ENCODE data around the gene UBL5. TPM values are rescaled to one million over a fixed set of nuclear protein-coding genes. Genes with fewer than 3 reads are reported as not detected.
A peak's percentile ranks its signal among the peaks of the same experiment; 100 is the strongest.

The UBL5 gene
- total RNA-seq, 1 donor from 2014 or later, result 172 TPM

DNA sequence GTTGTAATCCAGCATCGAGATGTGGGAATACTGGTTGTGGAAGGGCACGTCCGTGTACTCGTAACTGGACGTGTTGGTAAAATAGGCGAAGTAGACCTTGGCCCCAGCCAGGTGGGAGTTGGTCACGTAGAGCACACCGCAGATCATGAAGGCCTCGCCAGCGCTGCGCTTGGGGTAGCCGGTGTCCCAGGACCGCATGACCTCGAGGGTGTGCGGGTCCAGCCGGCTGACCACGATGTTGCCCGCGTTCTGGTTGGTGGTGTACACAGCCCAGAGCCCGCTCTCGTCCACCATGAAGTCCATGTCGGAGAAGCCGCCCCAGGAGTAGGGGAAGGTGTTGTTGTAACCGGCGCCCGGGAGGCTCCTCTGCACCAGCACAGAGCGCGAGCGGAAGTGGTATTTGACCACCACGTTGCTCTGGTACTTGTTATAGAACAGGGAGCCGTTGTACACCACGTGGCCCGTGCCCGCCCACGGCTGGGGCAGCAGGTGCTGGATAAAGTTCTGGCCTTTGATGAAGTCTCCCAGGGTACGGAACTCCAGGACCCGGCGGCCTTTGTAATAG lies 26.6 kb downstream of the UBL5 start:
- DNase-seq (ENCODE audit: low read depth in 2 of 2), result no peak

DNA sequence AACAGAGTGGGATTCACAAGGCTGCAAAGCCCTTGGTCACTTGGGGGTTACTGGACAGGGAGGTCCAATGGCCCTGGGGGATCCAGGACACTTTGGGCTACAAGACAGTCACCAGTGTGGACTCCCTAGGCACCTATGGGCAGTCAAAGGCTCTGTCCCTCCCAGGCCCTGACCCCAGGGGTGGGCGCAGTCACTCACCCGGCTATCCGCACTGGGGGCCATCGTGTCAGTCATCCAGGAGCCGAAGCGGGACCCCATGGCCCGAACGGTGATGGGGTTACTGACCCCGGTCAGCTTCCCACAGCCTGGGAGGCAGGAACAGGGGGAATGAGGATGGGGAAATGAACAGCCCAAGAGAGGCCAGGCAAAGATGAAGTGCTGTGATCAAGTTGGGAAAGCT lies 28.9 kb downstream of the UBL5 start:
- DNase-seq (ENCODE audit: low read depth in 2 of 2), result no peak

DNA sequence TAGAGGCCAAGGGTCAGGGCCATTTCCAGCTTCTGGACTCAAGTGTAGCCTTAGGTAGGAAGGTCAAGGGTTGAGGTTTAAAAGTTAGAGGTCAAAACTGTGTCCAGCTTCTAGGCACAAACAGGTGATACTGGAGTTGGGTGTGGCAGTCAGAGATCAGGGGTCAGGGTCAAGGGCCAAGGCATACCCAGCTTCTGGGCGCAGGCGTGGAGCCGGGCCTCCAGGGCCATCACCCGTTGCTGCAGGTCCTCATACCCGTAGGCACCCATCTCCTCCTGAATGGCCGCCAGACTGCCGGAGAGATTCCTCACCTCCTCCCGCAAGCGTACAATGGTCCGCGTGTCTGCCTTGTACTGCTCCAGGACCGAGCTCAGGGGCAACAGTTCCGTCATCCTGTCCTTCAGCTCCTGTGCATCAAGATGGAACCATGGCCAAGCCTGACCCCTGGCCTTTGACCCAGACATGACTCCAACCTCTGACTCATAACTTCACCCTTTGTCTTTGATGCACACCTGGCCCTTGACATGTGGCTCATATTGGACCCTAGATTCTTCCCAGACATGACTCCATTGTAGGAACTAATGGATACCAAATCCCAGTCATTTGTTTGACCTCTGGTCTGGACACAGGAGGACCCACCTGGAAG lies 29.5 kb downstream of the UBL5 start:
- no peak for DNase-seq (ENCODE audit: low read depth in 2 of 2)

DNA sequence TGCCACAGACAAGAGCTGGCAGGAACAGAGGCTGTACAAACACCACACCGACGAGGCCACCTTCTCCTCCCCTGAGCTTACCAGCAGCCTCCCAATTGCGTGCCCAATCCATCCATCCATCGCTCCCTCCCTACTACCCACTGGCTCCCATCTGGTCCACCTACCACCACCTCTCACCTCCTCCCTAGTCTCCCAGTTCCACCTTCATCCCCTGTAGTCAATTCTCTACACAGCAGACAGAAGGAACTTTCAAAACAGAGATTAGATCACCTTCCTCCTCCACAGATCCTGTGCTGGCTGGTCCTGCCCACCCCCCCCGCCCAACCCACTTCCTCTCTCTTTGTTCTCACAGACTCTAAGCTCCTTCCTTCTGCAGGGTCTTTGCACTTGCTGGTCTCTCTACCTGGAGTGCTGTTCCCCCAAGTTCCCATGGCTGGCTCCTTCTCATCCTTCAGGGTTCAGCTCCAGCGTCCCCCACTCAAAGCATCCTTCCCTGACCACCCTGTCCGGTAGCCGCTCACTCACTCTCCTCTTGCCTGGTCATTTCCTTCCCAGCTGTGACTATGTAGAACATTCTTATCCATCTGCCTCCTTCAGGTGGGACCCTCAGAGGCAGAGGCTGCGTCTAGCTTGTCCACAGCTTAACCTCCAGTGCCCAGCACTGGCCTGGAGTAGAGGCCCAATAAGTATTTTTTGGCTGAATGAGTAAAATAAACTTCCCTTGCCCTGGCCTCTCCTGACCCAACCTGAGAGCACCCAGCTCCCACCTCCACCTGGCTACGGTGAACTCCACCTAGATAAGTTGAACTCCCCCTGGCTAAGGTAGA lies 30.4 kb downstream of the UBL5 start:
- DNase-seq (ENCODE audit: low read depth in 2 of 2), result no peak

DNA sequence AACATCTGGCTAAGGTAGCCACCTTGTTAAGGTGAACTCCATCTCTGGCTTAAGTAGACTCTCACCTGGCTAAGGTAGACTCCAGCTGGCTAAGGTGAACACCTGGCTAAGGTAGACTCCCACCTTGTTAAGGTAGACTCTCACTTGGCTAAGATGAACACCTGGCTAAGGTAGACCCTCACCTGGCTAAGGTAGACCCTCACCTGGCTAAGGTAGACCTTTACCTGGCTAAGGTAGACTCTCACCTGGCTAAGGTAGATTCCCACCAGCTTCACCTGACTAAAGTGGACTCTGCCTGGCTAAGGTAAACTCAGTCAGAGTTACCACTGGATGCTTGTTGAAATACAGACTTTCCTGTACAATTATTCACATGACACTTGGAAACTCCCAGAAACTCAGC lies 31.0 kb downstream of the UBL5 start:
- DNase-seq (ENCODE audit: low read depth in 2 of 2), result no peak

DNA sequence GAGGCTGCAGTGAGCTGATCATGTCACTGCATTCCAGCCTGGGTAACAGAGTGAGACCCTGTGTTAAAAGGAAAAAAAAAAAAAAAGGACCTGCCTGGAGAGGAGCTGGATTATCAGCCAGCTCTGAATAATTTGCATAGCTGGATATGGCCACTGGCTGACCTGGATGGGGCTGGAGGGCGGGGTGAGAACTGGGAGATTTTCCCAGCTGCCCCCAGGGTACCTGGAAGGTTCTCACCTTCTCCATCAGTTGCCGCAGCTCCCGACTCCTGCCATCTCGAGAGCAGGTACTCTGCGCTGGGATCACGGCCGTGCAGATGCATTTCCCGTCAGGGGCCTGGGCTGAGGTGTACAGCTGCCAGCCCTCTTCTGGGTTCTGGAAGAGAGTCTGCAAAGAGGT lies 32.7 kb downstream of the UBL5 start:
- no peak for DNase-seq (ENCODE audit: low read depth in 2 of 2)

DNA sequence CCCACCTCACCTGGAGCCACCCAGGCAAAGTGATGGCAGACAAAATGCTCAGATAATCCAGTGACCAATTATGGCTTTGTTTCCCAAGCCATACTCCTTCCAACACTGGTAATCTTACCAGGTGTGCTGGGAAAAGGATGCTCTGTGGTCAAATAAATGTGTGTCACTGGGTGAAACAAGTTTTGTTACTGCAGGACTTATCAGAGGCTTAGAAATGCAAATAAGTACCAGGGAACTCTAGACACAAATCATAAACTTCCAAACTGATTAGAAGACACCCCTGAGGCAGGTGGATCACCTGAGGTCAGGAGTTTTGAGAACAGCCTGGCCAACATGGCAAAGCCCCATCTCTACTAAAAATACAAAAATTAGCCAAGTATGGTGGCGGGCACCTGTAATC lies 33.8 kb downstream of the UBL5 start:
- no peak for DNase-seq (ENCODE audit: low read depth in 2 of 2)

DNA sequence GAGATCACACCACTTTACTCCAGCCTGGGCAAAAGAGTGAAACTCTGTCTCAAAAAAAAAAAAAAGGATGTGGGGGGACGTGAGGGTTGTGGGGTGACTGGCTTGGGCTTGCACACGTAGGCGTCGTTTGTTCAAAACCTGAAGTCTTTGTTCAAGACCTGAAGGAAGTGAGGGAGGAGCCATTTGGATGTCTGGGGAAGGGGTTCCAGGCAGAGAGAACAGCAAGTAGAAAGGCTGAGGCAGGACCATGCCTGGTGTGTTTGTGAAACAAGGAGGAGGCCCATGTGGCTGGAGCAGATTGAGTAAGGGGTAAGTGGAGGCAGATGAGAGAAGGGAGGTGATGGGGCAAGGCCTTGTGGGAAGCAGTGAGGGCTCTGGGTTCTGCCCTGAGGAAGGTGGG lies 35.2 kb downstream of the UBL5 start:
- no peak for DNase-seq (ENCODE audit: low read depth in 2 of 2)

DNA sequence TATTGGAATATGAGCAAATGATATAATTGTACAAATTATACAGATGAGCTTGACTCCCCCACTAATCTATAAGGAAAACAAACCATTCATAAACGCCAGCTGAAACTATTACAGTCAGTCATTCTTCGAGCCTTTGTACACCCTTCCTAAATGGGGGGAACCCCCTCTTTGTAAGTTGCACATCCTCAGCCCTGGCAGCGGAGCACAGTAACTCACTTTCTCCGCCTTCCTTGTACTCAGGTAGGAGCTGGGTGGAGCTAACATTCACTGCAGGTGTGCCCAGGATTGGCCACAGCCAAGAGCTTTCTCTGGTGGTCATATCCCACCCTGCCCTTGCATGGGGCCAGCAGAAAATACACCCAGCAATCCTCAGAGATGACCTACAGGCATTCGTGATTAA lies 36.0 kb downstream of the UBL5 start:
- DNase-seq (ENCODE audit: low read depth in 2 of 2), result no peak

DNA sequence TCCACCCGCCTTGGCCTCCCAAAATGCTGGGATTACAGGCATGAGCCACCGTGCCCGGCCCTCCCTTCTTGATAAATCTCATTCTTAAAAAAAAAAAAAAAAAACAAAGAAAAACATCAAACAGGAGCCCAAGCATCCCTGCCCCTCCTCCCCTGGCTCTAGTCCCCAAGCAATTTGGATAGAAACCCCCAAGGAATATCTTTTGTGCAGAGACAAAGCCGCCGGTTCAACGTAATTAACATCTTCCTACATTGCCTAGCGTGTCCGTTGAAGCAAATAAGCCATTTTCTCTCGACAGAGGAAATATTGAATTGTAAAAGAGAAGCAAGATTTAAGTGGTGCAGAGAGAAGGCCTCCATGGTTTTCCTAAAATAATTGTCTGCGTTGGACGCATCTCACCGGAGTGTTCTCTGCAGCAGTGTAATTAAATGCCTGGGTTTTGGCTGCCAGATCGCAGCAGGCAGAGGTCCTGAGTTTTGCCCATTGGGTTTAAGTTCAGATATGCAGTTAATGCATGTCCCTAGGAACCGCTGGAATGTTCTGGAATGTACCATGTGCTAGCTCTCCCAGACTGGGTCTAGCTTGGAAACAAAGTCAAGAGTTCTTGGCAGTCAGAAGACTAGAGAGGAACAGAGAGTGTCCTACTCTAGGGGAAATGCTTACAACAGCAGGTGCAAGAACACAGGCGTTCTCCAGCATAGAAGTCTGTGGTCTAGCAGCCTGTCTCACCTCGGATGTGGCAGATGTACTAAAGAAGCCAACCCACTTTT lies 38.2 kb downstream of the UBL5 start:
- no peak for DNase-seq (ENCODE audit: low read depth in 2 of 2)

DNA sequence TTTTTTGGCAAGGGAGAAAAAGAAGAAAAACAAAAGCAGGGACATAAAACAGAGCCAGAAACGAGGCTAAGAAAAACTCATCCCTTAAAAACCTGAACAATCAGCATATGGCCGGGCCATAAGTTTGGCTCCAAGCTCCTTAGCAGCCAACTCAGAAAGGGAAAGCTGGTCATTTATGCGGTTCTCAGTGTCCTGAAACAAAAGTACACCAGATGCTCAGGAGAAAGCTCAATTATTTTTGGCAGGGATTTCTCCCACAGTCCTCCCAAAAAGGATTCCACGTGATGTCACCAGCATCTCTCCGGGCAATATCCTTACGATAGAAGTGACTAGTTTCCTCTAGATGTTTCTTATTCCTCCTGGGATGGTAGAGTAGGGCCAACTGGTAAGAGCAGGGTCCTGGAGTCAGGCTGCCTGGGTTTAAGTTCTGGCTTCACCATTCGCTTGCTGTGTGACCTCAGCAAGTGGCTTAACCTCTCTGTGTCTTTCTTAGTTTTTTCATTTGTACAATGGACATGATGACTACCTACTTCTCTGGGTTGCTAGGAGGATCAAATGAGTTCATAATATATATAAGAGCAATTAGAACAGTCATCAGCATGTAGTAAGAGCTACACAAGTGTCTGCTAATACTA lies 41.4 kb downstream of the UBL5 start:
- no peak for DNase-seq (ENCODE audit: low read depth in 2 of 2)

DNA sequence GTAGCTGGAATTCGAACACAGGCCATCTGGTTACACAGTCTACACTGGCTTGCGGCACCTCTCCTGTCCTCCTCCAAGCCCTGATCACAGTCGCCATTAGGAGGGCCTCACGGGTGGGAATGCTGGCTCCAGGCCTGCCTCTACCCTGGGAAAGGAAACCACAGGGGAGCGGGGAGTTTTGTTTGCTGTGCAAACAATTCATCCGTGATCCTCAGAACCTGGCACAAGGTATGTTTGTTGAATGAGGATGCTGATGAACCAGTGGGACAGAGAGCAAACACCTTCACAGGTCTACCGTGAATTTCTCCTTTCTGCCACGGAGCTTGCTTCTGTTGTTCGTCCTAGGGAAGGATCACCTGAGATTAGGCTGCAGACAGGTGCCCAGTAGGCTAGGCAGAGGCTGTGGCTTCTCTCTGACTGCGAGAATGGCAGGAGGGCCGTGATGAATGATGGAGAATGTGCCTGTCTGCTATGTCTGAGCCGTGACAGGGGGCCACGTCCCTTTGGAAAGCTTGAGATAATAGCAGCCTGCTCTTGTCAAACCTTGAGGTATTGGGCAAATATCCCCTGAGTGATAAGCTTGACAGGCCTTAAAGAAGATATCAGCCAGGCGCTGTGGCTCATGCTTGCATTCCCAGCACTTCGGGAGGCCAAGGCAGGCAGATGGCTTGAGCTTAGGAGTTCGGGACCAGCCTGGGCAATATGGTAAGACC lies 44.1 kb downstream of the UBL5 start:
- no peak for DNase-seq (ENCODE audit: low read depth in 2 of 2)

DNA sequence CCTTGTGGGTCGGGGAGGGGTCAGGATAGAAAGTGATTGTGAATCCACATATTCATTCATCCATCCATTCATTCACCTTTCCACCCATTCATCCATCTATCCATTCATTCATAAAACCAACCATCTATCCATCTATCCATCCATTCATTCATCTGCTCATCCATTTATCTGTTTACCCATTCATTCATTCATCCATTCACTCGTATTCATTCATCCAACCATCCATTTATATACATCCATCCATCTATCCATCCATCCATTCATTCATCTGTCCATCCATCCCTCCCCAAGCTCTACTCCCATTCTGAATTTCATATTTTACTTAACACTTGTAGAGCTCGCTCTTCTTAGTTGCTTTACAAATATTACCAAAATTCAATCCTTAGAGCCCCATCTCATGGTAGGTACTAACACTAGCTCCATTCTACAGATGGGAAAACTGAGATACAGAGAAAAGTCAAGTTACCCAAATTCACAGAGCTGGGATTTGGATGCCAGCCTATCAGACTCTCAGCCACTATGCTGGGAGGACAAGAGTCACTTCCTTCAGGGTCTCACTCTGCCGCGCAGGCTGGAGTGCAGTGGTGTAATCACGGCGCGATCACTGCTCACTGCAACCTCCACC lies 45.0 kb downstream of the UBL5 start:
- no peak for DNase-seq (ENCODE audit: low read depth in 2 of 2)

DNA sequence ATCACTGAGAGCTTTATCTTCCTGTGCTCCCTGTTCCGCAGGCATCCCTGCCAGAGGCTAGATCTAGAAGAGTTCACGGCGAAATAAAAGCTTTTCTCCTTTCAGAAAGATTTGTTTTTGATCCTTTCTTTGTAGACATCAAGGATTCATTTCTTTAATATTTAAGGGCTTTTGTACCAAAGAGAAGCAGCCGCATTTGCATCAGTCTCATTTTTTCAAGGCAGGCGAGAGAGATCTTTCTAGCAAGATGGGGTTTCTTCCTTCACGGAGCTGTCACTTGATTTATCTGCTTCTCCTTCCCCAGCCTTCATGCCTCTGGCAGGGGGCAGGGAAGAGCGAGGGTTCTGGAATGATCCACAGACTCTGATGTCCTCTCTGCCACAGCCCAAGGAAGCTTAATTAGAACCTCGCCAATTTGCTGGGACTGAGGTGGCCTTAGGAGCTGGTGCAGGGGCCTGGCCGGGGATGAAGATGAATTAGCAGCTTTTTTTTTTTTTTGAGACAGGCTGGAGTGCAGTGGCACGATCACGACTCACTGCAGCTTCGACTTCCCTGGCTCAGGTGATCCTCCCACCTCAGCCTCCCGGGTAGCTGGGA lies 47.4 kb downstream of the UBL5 start:
- no peak for DNase-seq (ENCODE audit: low read depth in 2 of 2)

DNA sequence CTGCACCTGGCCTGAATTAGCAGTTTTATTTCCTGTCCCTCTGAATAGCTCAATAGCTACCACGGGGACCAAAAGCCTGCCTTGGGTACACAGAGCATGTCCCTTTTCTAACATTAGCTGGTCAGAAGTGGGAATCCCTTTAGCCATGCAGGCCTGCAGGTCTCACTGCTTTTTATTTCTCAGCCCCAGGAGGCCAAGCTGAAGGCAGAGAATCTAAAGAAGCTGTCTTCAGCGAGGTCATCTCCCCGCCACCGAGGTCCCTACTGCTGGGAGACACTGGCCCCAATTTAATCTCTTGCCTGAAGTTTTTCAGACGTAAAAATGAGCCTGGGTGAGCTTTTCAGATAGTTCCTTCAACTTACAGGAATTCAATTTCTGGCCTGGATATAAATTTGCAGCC lies 48.1 kb downstream of the UBL5 start:
- no peak for DNase-seq (ENCODE audit: low read depth in 2 of 2)

DNA sequence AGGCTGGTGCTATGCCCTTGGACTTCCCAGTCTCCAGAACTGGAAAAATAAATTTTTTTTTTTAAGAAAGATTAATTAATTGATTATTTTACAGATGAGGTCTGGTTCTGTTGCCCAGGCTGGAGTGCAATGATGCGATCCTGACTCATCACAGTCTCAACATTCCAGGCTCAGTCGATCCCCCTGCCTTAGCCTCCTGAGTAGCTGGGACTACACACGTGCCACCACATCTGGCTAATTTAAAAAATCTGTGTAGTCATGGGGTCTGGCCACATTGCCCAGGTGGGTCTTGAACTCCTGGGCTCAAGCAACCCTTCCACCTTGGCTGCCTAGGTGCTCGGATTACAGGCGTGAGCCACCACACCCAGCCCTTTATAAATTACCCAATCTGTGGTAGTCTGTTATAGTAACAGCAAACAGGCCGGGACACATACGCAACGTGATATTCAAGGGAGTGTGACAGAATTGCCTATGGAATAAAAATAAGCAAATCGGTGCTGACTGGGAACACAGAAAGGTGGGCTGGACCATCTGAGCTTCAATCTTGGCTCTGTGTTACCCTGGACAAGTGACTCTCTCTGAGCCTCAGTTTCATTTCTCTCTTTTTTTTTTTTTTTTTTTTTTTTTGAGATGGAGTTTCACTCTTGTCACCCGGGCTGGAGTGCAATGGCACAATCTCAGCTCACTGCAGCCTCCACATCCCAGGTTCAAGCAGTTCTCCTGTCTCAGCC lies 50.2 kb downstream of the UBL5 start:
- DNase-seq (ENCODE audit: low read depth in 2 of 2), result no peak

DNA sequence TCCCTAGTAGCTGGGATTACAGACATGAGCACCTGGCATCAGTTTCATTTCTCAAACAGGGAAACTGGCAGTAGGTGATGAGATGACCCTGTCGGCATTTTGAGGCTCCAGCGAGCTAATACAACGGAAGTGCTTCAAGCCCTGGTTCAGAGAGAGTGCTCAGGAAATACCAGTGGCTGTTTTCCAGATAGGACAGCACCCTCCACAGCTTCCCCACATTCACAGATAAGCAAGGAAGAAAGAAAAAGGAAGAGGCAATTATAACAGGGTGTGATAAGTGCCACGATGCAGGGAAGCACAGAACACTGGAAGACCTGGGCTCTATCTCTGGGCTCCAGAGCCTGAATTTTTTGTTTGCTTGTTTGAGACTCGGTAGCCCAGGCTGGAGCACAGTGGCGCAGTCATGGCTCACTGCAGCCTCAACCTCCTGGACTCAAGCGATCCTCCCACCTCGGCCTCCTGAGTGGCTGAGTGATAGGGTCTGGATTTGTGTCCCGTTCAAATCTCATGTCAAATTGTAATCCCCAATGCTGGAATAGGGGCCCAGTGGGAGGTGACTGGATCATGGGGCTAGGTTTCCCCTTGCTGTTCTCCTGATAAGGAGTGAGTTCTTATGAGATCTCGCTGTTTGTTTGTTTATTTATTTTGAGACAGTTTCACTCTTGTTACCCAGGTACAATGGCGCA lies 50.9 kb downstream of the UBL5 start:
- DNase-seq (ENCODE audit: low read depth in 2 of 2), result peak; percentile 25 to 40

All from lung microvascular endothelial cell (primary cell).